SK-N-SH (cell line): ENCODE data around the gene MT1X. TPM values are rescaled to one million over a fixed set of nuclear protein-coding genes. Genes with fewer than 3 reads are reported as not detected.
A peak's percentile ranks its signal among the peaks of the same experiment; 100 is the strongest.

Source experiments
- CTCF ChIA-PET: fragments of 300-600, 350-600 bp; formaldehyde crosslinking; extraction: SDS; loops from one replicate; lab custom pipeline; 2021; lab: Yijun Ruan, JAX
- POLR2A ChIA-PET: fragments of 350-600 bp; sonication (Branson Sonifier 250); formaldehyde crosslinking; extraction: SDS; loops from one replicate; lab custom pipeline; 2020; ENCODE audit warnings: antibody characterized with exemption, inconsistent platforms; lab: Yijun Ruan, JAX
- DNase-seq: peaks from one replicate; pipeline ENCODE4 v3.0.0; 2012
- H2AFZ ChIP-seq: fragments of 200-600 bp; sonication (generic); 2 replicates; pipeline ENCODE4 v1.8.1; 2016; ENCODE audit warnings: antibody characterized with exemption, mild to moderate bottlenecking, low read depth
- H3F3A ChIP-seq: fragments of 200-600 bp; sonication (generic); replicated peaks from 2 replicates; pipeline ENCODE3; 2016; ENCODE audit warnings: antibody characterized with exemption, mild to moderate bottlenecking; ENCODE audit not compliant: insufficient read depth
- H3K27ac ChIP-seq, 2 experiments: fragments of 200-500 bp in 1 of 2; fragments of 200-600 bp in 1 of 2; sonication (Bioruptor generic) in 1 of 2; sonication (generic), shearing (Covaris generic) in 1 of 2; 2 replicates each; pipeline versions ENCODE4 v1.5.1 to v1.6.1; 2014 to 2016; ENCODE audit warnings: low read depth in 2 of 2, inconsistent platforms in 1 of 2, low read length in 1 of 2, mild to moderate bottlenecking in 1 of 2, mixed read lengths in 1 of 2
- H3K27me3 ChIP-seq: fragments of 200-600 bp; sonication (generic), shearing (Covaris generic); 2 replicates; pipeline ENCODE4 v1.6.1; 2016; ENCODE audit warnings: mixed run types; ENCODE audit not compliant: insufficient read depth
- H3K36me3 ChIP-seq, 2 experiments: fragments of 200-500 bp in 1 of 2; fragments of 200-600 bp in 1 of 2; sonication (Bioruptor generic) in 1 of 2; sonication (generic) in 1 of 2; replicated peaks in 1 of 2; 2 replicates each; pipeline versions ENCODE3 to v1.5.1; 2014 to 2016; ENCODE audit warnings: low read length in 1 of 2, mild to moderate bottlenecking in 1 of 2; ENCODE audit not compliant: insufficient read depth in 2 of 2, control insufficient read depth in 1 of 2
- H3K4me1 ChIP-seq, 2 experiments: fragments of 200-500 bp in 1 of 2; fragments of 200-600 bp in 1 of 2; sonication (Bioruptor generic) in 1 of 2; sonication (generic), shearing (Covaris generic) in 1 of 2; 2 replicates each; pipeline versions ENCODE4 v1.5.1 to v1.6.1; 2014 to 2016; ENCODE audit warnings: low read depth in 1 of 2, low read length in 1 of 2, mixed run types in 1 of 2; ENCODE audit not compliant: insufficient read depth in 2 of 2, control insufficient read depth in 1 of 2
- H3K4me2 ChIP-seq: fragments of 200-600 bp; sonication (generic), shearing (Covaris generic); 2 replicates; pipeline ENCODE4 v1.6.1; 2017; ENCODE audit warnings: mixed run types
- H3K4me3 ChIP-seq, 2 experiments: fragments of 200-500 bp in 1 of 2; fragments of 200-600 bp in 1 of 2; sonication (Bioruptor generic) in 1 of 2; sonication (generic), shearing (Covaris generic) in 1 of 2; 2 replicates each; pipeline versions ENCODE4 v1.5.1 to v1.8.1; 2014 to 2016; ENCODE audit warnings: low read depth in 2 of 2, inconsistent platforms in 1 of 2, low read length in 1 of 2, mild to moderate bottlenecking in 1 of 2, mixed read lengths in 1 of 2, moderate library complexity in 1 of 2
- H3K79me2 ChIP-seq: fragments of 200-600 bp; sonication (generic); 2 replicates; pipeline ENCODE4 v1.8.1; 2017; ENCODE audit warnings: mild to moderate bottlenecking; ENCODE audit not compliant: insufficient read depth
- H3K9ac ChIP-seq: fragments of 200-600 bp; sonication (generic); 2 replicates; pipeline ENCODE4 v1.6.1; 2017; ENCODE audit warnings: mixed run types
- H3K9me2 ChIP-seq: fragments of 200-600 bp; sonication (generic); 2 replicates; pipeline ENCODE4 v1.6.1; 2017; ENCODE audit warnings: mixed run types
- H3K9me3 ChIP-seq: fragments of 200-600 bp; sonication (generic); 2 replicates; pipeline ENCODE4 v1.6.1; 2017; ENCODE audit warnings: mixed run types, mild to moderate bottlenecking, moderate library complexity
- H4K20me1 ChIP-seq: fragments of 200-600 bp; sonication (generic); 2 replicates; pipeline ENCODE4 v1.6.1; 2017; ENCODE audit warnings: mild to moderate bottlenecking, mixed run types; ENCODE audit not compliant: insufficient read depth
- CHD2 ChIP-seq: fragments of 150-350 bp; IDR thresholded peaks from 2 replicates; pipeline ENCODE4 v1.6.1; 2018; ENCODE audit warnings: low read length; ENCODE audit not compliant: partially characterized antibody
- ELF1 ChIP-seq: IDR thresholded peaks from 2 replicates; pipeline ENCODE4 v1.4.0; 2012
- EP300 ChIP-seq, 2 experiments: IDR thresholded peaks; 2 replicates each; pipeline versions ENCODE4 v1.4.0 to v1.6.1; 2012; ENCODE audit warnings: borderline replicate concordance in 1 of 2, low read depth in 1 of 2, low read length in 1 of 2
- JUND ChIP-seq: IDR thresholded peaks from 2 replicates; pipeline ENCODE4 v1.4.0; 2012
- MEF2A ChIP-seq: IDR thresholded peaks from 2 replicates; pipeline ENCODE4 v1.4.0; 2012; ENCODE audit warnings: low read depth, borderline replicate concordance
- NFIC ChIP-seq: IDR thresholded peaks from 2 replicates; pipeline ENCODE4 v1.4.0; 2012; ENCODE audit warnings: borderline replicate concordance
- REST ChIP-seq: IDR thresholded peaks from 2 replicates; pipeline ENCODE4 v1.6.1; 2012; ENCODE audit warnings: mild to moderate bottlenecking, low read depth, low read length, moderate library complexity
- RXRA ChIP-seq: IDR thresholded peaks from 2 replicates; pipeline ENCODE4 v1.4.0; 2012; ENCODE audit warnings: low read depth, mild to moderate bottlenecking, borderline replicate concordance
- SIN3A ChIP-seq: IDR thresholded peaks from 2 replicates; pipeline ENCODE4 v1.6.1; 2012; ENCODE audit warnings: low read depth, mild to moderate bottlenecking, low read length, moderate library complexity, borderline replicate concordance
- SMC3 ChIP-seq: IDR thresholded peaks from 2 replicates; pipeline ENCODE4 v1.6.1; 2012; ENCODE audit warnings: low read depth, low read length, improper control_type of control experiment
- TCF12 ChIP-seq: IDR thresholded peaks from 2 replicates; pipeline ENCODE4 v1.4.0; 2012
- WGBS: methylation state at CpG from one replicate; pipeline ENCODE4 v1.1.6; 2017; ENCODE audit warnings: low lambda C conversion rate; 5-methylcytosine and 5-hydroxymethylcytosine counted together
- polyA plus RNA-seq, 3 experiments: library from polyadenylated mRNA; depleted of rRNA; stranded (reverse); fragments of >200 nt; gene quantifications; 2 replicates each; pipeline ENCODE4 v1.2.3, GENCODE V29; 2012
- TF ChIP-seq, protein P1 (sequence below): fragments of 200-600 bp; sonication (generic); IDR thresholded peaks from 2 replicates; pipeline ENCODE4 v1.6.1; 2017; ENCODE audit warnings: antibody characterized with exemption, mild to moderate bottlenecking, moderate library complexity
- TF ChIP-seq, protein P2 (sequence below): IDR thresholded peaks from 2 replicates; pipeline ENCODE4 v1.4.0; 2012; ENCODE audit warnings: low read depth, borderline replicate concordance

Gene MT1X
- polyA plus RNA-seq, 1 of the 3 experiments (the other 2 are of a cell fraction) = 213 TPM

- Histone ChIP-seq H3K9me3 (no peaks in the 10 kb centered on the region), H3K4me1 (peaks cover 0 to 27% of the 10 kb centered on the region in 2 experiments; a peak in 1 of 4 replicates), H2AFZ (peak overlapping the region; percentile 35; the same call in 1 of the 2 replicates), H3F3A (no peaks in the 10 kb centered on the region), H3K36me3 (no peaks in the 10 kb centered on the region), H3K27me3 (peaks cover 31% of the 10 kb centered on the region; the same call in 1 of the 2 replicates), H3K79me2 (no peaks in the 10 kb centered on the region), H3K9ac (no peak overlapping the region), H3K27ac (no peak overlapping the region), H3K4me3 (no peak overlapping the region), H4K20me1 (no peaks in the 10 kb centered on the region), H3K9me2 (no peaks in the 10 kb centered on the region), H3K4me2 (no peak overlapping the region)
- ChIA-PET CTCF (interaction anchor here (1.2 to 1.5 kb wide), 2 partner anchors 11 to 32 kb away, joined by 3 read pairs; no protein-coding TSS in a partner anchor), POLR2A (no interaction called here)
- DNase-seq = no peak
- no peak for TF ChIP-seq SMC3
- TF ChIP-seq, protein P1, sequence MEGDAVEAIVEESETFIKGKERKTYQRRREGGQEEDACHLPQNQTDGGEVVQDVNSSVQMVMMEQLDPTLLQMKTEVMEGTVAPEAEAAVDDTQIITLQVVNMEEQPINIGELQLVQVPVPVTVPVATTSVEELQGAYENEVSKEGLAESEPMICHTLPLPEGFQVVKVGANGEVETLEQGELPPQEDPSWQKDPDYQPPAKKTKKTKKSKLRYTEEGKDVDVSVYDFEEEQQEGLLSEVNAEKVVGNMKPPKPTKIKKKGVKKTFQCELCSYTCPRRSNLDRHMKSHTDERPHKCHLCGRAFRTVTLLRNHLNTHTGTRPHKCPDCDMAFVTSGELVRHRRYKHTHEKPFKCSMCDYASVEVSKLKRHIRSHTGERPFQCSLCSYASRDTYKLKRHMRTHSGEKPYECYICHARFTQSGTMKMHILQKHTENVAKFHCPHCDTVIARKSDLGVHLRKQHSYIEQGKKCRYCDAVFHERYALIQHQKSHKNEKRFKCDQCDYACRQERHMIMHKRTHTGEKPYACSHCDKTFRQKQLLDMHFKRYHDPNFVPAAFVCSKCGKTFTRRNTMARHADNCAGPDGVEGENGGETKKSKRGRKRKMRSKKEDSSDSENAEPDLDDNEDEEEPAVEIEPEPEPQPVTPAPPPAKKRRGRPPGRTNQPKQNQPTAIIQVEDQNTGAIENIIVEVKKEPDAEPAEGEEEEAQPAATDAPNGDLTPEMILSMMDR = no peak
- no peak for TF ChIP-seq NFIC
- no peak for TF ChIP-seq JUND
- no peak for TF ChIP-seq RXRA
- no peak for TF ChIP-seq MEF2A
- 98% methylated on average over 5 of the region's 6 CpGs for WGBS
Measured at GRCh38 chr16:56632848-56633365, 49.4 kb upstream of the MT1X start.

- Histone ChIP-seq H3K9me2 (no peaks in the 10 kb centered on the region), H3K79me2 (no peaks in the 10 kb centered on the region), H3K9ac (no peak overlapping the region), H3K27ac (no peak overlapping the region), H3K9me3 (no peaks in the 10 kb centered on the region), H4K20me1 (no peaks in the 10 kb centered on the region), H3K4me3 (no peak overlapping the region)
- ChIA-PET POLR2A (no interaction called here), CTCF (interaction anchor here (0.9 to 1.2 kb wide), 2 partner anchors 10 to 11 kb away, joined by 3 read pairs; no protein-coding TSS in a partner anchor)
- DNase-seq = no peak
- TF ChIP-seq, protein P1 = no peak
- TF ChIP-seq EP300 (IDR thresholded peaks at IDR 0.05; ENCODE audit: borderline replicate concordance in 1 of 2, low read depth in 1 of 2, low read length in 1 of 2) (no peak), CHD2 (no peak), TCF12 (no peak), SIN3A (no peak), NFIC (no peak), ELF1 (no peak), REST (no peak)
- TF ChIP-seq, protein P2, sequence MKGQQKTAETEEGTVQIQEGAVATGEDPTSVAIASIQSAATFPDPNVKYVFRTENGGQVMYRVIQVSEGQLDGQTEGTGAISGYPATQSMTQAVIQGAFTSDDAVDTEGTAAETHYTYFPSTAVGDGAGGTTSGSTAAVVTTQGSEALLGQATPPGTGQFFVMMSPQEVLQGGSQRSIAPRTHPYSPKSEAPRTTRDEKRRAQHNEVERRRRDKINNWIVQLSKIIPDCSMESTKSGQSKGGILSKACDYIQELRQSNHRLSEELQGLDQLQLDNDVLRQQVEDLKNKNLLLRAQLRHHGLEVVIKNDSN = no peak
- TF ChIP-seq, all 33 proteins: peak for 0
- no peak overlapping the region for H3K4me2 ChIP-seq
- no peaks in the 10 kb centered on the region for H3K36me3 ChIP-seq
- peaks cover 31% of the 10 kb centered on the region; the same call in 1 of the 2 replicates for H3K27me3 ChIP-seq
- H3F3A ChIP-seq = no peaks in the 10 kb centered on the region
- H2AFZ ChIP-seq = no peak overlapping the region
- H3K4me1 ChIP-seq = peaks cover 0 to 28% of the 10 kb centered on the region in 2 experiments; a peak in 1 of 4 replicates
- 75% methylated on average over 7 of the region's 7 CpGs for WGBS
Measured at GRCh38 chr16:56633535-56633934, 48.7 kb upstream of the MT1X start.
